Liver (tissue), 9 donors: Measurements from ENCODE around the gene GALE. TPM values are rescaled to one million over a fixed set of nuclear protein-coding genes. Genes with fewer than 3 reads are reported as not detected.

Experiments used
- DNase-seq: peaks from one replicate; pipeline ENCODE4 v3.0.0-alpha.2; 2017; ENCODE audit warnings: low spot score
- H3K27ac ChIP-seq, 2 donors: one replicate each; pipeline ENCODE4 v1.7.0; 2013; ENCODE audit warnings: inconsistent platforms in 2 of 2, low read length in 2 of 2, control low read depth in 1 of 2, low read depth in 1 of 2, mild to moderate bottlenecking in 1 of 2
- H3K27me3 ChIP-seq, 4 donors: one replicate each; pipeline versions ENCODE4 v1.6.1 to v1.7.0; 2013; ENCODE audit warnings: low read length in 3 of 4, inconsistent platforms in 1 of 4, mild to moderate bottlenecking in 1 of 4, moderate library complexity in 1 of 4; ENCODE audit not compliant: control insufficient read depth in 4 of 4, insufficient read depth in 4 of 4
- H3K36me3 ChIP-seq, 4 donors: one replicate each; pipeline versions ENCODE4 v1.6.1 to v1.7.0; 2013; ENCODE audit warnings: low read length in 3 of 4, mild to moderate bottlenecking in 3 of 4, low read depth in 1 of 4, moderate library complexity in 1 of 4; ENCODE audit not compliant: control insufficient read depth in 4 of 4, insufficient read depth in 3 of 4
- H3K4me1 ChIP-seq, 4 donors: one replicate each; pipeline versions ENCODE4 v1.6.1 to v1.7.0; 2013; ENCODE audit warnings: low read length in 3 of 4, mild to moderate bottlenecking in 3 of 4, moderate library complexity in 1 of 4; ENCODE audit not compliant: control insufficient read depth in 4 of 4, insufficient read depth in 4 of 4
- H3K4me3 ChIP-seq, 3 donors: one replicate each; pipeline versions ENCODE4 v1.6.1 to v1.7.0; 2013; ENCODE audit warnings: low read length in 3 of 3, control low read depth in 1 of 3, low read depth in 1 of 3, mild to moderate bottlenecking in 1 of 3
- H3K9ac ChIP-seq, 2 donors: one replicate each; pipeline ENCODE4 v1.7.0; 2013; ENCODE audit warnings: low read length in 2 of 2, mild to moderate bottlenecking in 2 of 2, moderate library complexity in 2 of 2, control low read depth in 1 of 2, low read depth in 1 of 2
- H3K9me3 ChIP-seq, 4 donors: one replicate each; pipeline versions ENCODE4 v1.6.1 to v1.7.0; 2013; ENCODE audit warnings: low read length in 3 of 4; ENCODE audit not compliant: control insufficient read depth in 4 of 4
- EGR1 ChIP-seq, 2 donors: IDR thresholded peaks; 2 replicates each; pipeline ENCODE4 v1.6.1; 2016 to 2018; ENCODE audit warnings: antibody characterized with exemption in 2 of 2, low read depth in 2 of 2
- FOXA1 ChIP-seq: IDR thresholded peaks from 2 replicates; pipeline ENCODE4 v1.6.1; 2016; ENCODE audit warnings: antibody characterized with exemption
- FOXA2 ChIP-seq: IDR thresholded peaks from 2 replicates; pipeline ENCODE4 v1.6.1; 2016; ENCODE audit warnings: antibody characterized with exemption
- GABPA ChIP-seq, 2 donors: IDR thresholded peaks in 1 of 2; conservative IDR thresholded peaks in 1 of 2; 2 replicates each; pipeline ENCODE4 v1.6.1; 2016; ENCODE audit warnings: antibody characterized with exemption in 2 of 2, mild to moderate bottlenecking in 1 of 2, moderate library complexity in 1 of 2
- HNF4G ChIP-seq: IDR thresholded peaks from 2 replicates; pipeline ENCODE4 v1.6.1; 2016; ENCODE audit warnings: antibody characterized with exemption
- JUND ChIP-seq, 2 donors: IDR thresholded peaks; 2 replicates each; pipeline ENCODE4 v1.6.1; 2016; ENCODE audit warnings: antibody characterized with exemption in 2 of 2
- NR2F2 ChIP-seq: IDR thresholded peaks from 2 replicates; pipeline ENCODE4 v1.6.1; 2016; ENCODE audit warnings: antibody characterized with exemption
- RAD21 ChIP-seq, 2 donors: IDR thresholded peaks; 2 replicates each; pipeline ENCODE4 v1.6.1; 2016; ENCODE audit warnings: antibody characterized with exemption in 2 of 2, mild to moderate bottlenecking in 2 of 2
- RXRA ChIP-seq, 2 donors: IDR thresholded peaks; 2 replicates each; pipeline ENCODE4 v1.6.1; 2017 to 2018; ENCODE audit warnings: antibody characterized with exemption in 2 of 2, mild to moderate bottlenecking in 1 of 2
- SP1 ChIP-seq: IDR thresholded peaks from 2 replicates; pipeline ENCODE4 v1.6.1; 2018; ENCODE audit warnings: antibody characterized with exemption, mild to moderate bottlenecking
- TAF1 ChIP-seq: conservative IDR thresholded peaks from 2 replicates; pipeline ENCODE4 v1.6.1; 2016; ENCODE audit warnings: antibody characterized with exemption, mild to moderate bottlenecking
- YY1 ChIP-seq: IDR thresholded peaks from 2 replicates; pipeline ENCODE4 v1.6.1; 2016; ENCODE audit warnings: antibody characterized with exemption, mild to moderate bottlenecking
- WGBS: extraction: QIAGEN DNeasy Blood & Tissue Kit; methylation state at CpG from one replicate; pipeline ENCODE4 v1.1.7; 2013; 5-methylcytosine and 5-hydroxymethylcytosine counted together
- polyA plus RNA-seq, 2 donors: library from polyadenylated mRNA; stranded (reverse) in 1 of 2; unstranded in 1 of 2; fragments of 200-250 nt in 1 of 2; fragments of >200 nt in 1 of 2; fragmentation: Nextera tagmentation in 1 of 2; extraction: Ambion mirVana in 1 of 2; gene quantifications; one replicate each; pipeline versions ENCODE4 v1.2.1 to v1.2.3, GENCODE V29; 2013 to 2015
- total RNA-seq, 2 donors: library from RNA; depleted of rRNA; stranded (reverse); fragments of >200 nt; gene quantifications; one replicate each; pipeline ENCODE4 v1.2.3, GENCODE V29; 2014
- TF ChIP-seq, protein P1 (sequence below): fragments of 150-350 bp; IDR thresholded peaks from 2 replicates; pipeline ENCODE4 v1.5.1; 2017; ENCODE audit warnings: improper control_type of control experiment, low read depth, low read length; ENCODE audit not compliant: missing input control
- TF ChIP-seq, protein P2 (sequence below): IDR thresholded peaks from 2 replicates; pipeline ENCODE4 v1.6.1; 2016; ENCODE audit warnings: antibody characterized with exemption
- TF ChIP-seq, protein P3 (sequence below): IDR thresholded peaks from 2 replicates; pipeline ENCODE4 v1.6.1; 2016; ENCODE audit warnings: antibody characterized with exemption, mild to moderate bottlenecking
- donor health status: healthy.
- donor health status: healthy.
- donor health status: healthy.
- donor health status: healthy.
- donor health status: healthy.

GALE gene
- total and polyA plus RNA-seq, 4 donors: 22.9 to 43.4 (median 38.7) TPM

DNA sequence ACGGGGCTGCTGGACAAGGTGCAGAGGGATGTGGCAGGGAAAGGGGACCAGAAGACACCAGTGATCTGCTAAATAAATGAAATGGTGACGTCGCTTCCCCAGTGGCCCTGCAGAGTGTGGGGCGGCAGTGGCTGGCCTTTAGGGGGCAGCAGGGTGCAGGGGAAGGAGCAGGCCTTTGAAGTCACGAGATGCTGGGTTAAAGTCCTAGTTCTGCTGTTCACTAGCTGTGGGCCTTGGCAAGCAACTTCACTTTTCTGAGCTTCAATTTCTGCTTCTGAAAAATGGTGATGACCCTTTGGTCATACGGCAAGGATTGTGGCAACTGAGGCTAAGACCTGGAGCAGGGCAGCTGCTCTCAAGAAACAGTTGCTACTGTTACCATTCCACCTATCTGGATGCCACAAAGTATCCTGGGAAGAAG, 9.2 kb upstream of the GALE start (continued):
- TF ChIP-seq TAF1 (no peak), GABPA (IDR thresholded peaks at IDR 0.05 in 1 of 2, conservative IDR thresholded peaks at IDR 0.05 in 1 of 2) (no peak), YY1 (peak; percentile 52), SP1 (peak; percentile 70), RXRA (IDR thresholded peaks at IDR 0.05) (peak; percentile 62 to 84)

DNA sequence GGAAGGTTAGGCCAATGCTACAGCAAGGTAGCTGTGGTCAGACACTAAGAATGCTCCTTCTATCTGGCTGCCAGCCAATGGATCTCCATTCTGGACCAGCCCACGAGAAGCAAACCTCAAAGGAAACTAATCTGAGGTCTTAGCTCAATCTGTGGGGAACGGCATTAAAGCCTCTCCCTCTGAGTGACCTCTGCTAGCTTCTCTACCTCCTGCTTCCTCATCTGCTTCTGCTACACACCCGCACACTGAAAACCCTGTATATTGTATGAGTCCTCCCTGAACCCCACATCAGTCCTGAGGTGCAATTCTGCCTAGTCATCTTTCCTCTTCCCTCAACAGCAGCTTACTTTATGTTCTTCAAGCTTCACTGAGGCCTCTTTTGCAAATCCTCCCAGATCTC, 6.9 kb upstream of the GALE start:
- TF ChIP-seq HNF4G (no peak), RAD21 (IDR thresholded peaks at IDR 0.05) (no peak), NR2F2 (no peak), FOXA2 (no peak)
- TF ChIP-seq, protein P1, sequence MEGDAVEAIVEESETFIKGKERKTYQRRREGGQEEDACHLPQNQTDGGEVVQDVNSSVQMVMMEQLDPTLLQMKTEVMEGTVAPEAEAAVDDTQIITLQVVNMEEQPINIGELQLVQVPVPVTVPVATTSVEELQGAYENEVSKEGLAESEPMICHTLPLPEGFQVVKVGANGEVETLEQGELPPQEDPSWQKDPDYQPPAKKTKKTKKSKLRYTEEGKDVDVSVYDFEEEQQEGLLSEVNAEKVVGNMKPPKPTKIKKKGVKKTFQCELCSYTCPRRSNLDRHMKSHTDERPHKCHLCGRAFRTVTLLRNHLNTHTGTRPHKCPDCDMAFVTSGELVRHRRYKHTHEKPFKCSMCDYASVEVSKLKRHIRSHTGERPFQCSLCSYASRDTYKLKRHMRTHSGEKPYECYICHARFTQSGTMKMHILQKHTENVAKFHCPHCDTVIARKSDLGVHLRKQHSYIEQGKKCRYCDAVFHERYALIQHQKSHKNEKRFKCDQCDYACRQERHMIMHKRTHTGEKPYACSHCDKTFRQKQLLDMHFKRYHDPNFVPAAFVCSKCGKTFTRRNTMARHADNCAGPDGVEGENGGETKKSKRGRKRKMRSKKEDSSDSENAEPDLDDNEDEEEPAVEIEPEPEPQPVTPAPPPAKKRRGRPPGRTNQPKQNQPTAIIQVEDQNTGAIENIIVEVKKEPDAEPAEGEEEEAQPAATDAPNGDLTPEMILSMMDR: no peak
- WGBS: 81% methylated on average over 3 of the region's 3 CpGs
- no peak overlapping the region for H3K27ac ChIP-seq
- H3K4me3 ChIP-seq: no peak overlapping the region
- no peaks in the 10 kb centered on the region for H3K9me3 ChIP-seq
- no peak overlapping the region for H3K9ac ChIP-seq
- peaks cover 0 to 34% (median 17%) of the 10 kb centered on the region in 4 donors for H3K36me3 ChIP-seq
- H3K4me1 ChIP-seq: peaks cover 0 to 36% (median 28%) of the 10 kb centered on the region in 4 donors
- H3K27me3 ChIP-seq: no peaks in the 10 kb centered on the region
- no peak for DNase-seq

DNA sequence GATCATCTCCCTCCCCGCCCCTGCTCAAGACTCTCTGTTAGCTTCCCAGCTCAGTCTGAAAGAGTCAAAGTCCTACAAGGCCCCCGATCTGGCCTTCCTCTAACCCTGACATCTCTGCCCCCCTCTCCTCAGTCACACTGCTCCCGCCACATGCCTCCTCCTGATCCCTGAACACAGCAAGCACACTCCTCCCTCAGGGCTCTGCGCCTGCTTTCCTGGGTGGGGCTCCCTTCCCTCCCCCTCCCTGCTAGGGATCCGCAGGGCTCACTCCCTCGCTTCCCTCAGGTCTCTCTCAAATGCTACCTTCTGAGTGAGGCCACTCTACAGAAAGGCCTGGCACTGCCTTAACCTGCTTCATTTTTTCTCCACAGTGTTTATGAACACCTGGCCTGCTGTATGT, 5.7 kb upstream of the GALE start:
- DNase-seq: no peak
- Histone ChIP-seq H3K9me3 (no peaks in the 10 kb centered on the region), H3K4me3 (no peak overlapping the region), H3K27ac (no peak overlapping the region), H3K36me3 (peaks cover 0 to 25% (median 11%) of the 10 kb centered on the region in 4 donors), H3K27me3 (no peaks in the 10 kb centered on the region), H3K4me1 (peaks cover 0 to 44% (median 37%) of the 10 kb centered on the region in 4 donors), H3K9ac (no peak overlapping the region)
- TF ChIP-seq RAD21 (IDR thresholded peaks at IDR 0.05): no peak
- TF ChIP-seq, protein P2, sequence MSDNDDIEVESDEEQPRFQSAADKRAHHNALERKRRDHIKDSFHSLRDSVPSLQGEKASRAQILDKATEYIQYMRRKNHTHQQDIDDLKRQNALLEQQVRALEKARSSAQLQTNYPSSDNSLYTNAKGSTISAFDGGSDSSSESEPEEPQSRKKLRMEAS: no peak
- TF ChIP-seq, protein P3, sequence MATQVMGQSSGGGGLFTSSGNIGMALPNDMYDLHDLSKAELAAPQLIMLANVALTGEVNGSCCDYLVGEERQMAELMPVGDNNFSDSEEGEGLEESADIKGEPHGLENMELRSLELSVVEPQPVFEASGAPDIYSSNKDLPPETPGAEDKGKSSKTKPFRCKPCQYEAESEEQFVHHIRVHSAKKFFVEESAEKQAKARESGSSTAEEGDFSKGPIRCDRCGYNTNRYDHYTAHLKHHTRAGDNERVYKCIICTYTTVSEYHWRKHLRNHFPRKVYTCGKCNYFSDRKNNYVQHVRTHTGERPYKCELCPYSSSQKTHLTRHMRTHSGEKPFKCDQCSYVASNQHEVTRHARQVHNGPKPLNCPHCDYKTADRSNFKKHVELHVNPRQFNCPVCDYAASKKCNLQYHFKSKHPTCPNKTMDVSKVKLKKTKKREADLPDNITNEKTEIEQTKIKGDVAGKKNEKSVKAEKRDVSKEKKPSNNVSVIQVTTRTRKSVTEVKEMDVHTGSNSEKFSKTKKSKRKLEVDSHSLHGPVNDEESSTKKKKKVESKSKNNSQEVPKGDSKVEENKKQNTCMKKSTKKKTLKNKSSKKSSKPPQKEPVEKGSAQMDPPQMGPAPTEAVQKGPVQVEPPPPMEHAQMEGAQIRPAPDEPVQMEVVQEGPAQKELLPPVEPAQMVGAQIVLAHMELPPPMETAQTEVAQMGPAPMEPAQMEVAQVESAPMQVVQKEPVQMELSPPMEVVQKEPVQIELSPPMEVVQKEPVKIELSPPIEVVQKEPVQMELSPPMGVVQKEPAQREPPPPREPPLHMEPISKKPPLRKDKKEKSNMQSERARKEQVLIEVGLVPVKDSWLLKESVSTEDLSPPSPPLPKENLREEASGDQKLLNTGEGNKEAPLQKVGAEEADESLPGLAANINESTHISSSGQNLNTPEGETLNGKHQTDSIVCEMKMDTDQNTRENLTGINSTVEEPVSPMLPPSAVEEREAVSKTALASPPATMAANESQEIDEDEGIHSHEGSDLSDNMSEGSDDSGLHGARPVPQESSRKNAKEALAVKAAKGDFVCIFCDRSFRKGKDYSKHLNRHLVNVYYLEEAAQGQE: no peak
- TF ChIP-seq EGR1 (IDR thresholded peaks at IDR 0.05; ENCODE audit: low read depth in 2 of 2): no peak
- no peak for TF ChIP-seq FOXA2
- no peak for TF ChIP-seq GABPA (IDR thresholded peaks at IDR 0.05 in 1 of 2, conservative IDR thresholded peaks at IDR 0.05 in 1 of 2)
- no peak for TF ChIP-seq FOXA1
- TF ChIP-seq, protein P1: no peak
- no peak for TF ChIP-seq NR2F2
- no peak for TF ChIP-seq JUND (IDR thresholded peaks at IDR 0.05)
- TF ChIP-seq SP1: no peak
- whole genome bisulfite sequencing: 83% methylated on average over 6 of the region's 6 CpGs
